ENCODE measurements around the gene CUL4B. TPM values are rescaled to one million over a fixed set of nuclear protein-coding genes. Genes with fewer than 3 reads are reported as not detected.

CUL4B gene
- total RNA-seq, 1 experiment from 2014 or later, result 38.9 TPM

DNA sequence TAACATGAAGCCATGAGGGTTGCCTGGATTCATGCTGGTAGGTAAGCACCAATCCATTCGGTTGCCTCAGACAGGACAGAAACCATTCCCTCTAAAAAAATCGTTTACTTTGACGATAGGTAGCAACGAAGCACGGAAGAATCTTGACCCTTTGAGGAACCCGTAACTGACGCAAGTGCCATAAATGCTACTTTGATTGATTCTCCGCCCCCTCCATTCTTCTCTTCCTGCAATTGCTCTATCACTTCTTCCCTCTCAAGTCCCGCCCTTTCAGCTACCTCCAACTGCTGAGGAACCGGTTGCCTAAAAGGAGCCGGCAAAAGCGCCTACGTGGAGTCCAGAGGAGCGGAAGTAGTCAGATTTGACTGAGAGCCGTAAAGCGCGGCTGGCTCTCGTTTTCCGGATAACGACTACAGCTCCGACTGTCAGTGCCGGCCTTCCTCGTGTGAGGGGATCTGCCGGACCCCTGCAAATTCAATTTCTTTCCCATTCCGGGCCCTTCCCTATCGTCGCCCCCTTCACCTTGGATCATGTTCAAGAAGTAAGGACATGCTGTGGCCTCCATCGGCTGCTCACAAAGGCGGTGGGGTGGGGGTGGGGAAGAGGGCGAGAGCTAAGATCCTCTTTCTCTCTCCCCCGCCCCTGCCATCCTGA lies 43.1 kb upstream of the CUL4B start, which contains the start of gene MCTS1:
Gene MCTS1, plus strand, starts transcription at position 395 of the 654 bp plus-strand sequence. Its CDS starts 136 bp downstream, at position 531.
- Mint-ChIP-seq H3K27me3 (ENCODE audit: low read depth) (peaks cover 7% of the 10 kb centered on the region), H3K9me3 (no peaks in the 10 kb centered on the region), H3K4me3 (peak within 1 kb of the TSS; percentile 94), H3K4me1 (peaks cover 5% of the 10 kb centered on the region), H3K36me3 (peaks cover 3% of the 10 kb centered on the region; the same call in 1 of the 2 replicates), H3K27ac (peak within 1 kb of the TSS; percentile 97)
- TF ChIP-seq PRDM15 (CRISPR knock-in tag; IDR thresholded peaks at IDR 0.05) (no peak), GABPB1 (CRISPR knock-in tag; IDR thresholded peaks at IDR 0.05) (peak; percentile 57)
- ChIA-PET POLR2A (interaction anchor here (0.9 to 2.7 kb wide), 2 partner anchors 26 to 43 kb away, joined by 6 to 21 read pairs; partner anchors contain the start of genes C1GALT1C1 and CUL4B), CTCF (interaction anchor here (1.0 to 1.3 kb wide), 2 partner anchors 43 to 118 kb away, joined by 3 to 4 read pairs; partner anchors contain the start of gene CUL4B)
- peak; percentile 70 for DNase-seq (ENCODE audit: low spot score)
- ATAC-seq, result peak; percentile 98

- ATAC-seq (no peak), DNase-seq (ENCODE audit: low spot score) (no peak)
- Mint-ChIP-seq H3K27ac (no peak overlapping the region), H3K4me1 (no peaks in the 10 kb centered on the region), H3K4me3 (no peak overlapping the region), H3K36me3 (no peaks in the 10 kb centered on the region), H3K9me3 (no peaks in the 10 kb centered on the region), H3K27me3 (ENCODE audit: low read depth) (no peaks in the 10 kb centered on the region; the same call in 1 of the 2 replicates)
- no peak for TF ChIP-seq MYBL2 (CRISPR knock-in tag; IDR thresholded peaks at IDR 0.05)
- ChIA-PET CTCF (no interaction called here), POLR2A (no interaction called here)
Measured at GRCh38 chrX:120585702-120586101, 24.9 kb upstream of the CUL4B start.

GRCh38 chrX:120575379-120576114 lies 14.8 kb upstream of the CUL4B start:
- CTCF ChIA-PET, result no interaction called here
- TF ChIP-seq FOXK1 (CRISPR knock-in tag; IDR thresholded peaks at IDR 0.05), result no peak
- TF ChIP-seq TP53 (CRISPR knock-in tag; IDR thresholded peaks at IDR 0.05), result no peak
- no peak for TF ChIP-seq ERG (CRISPR knock-in tag; IDR thresholded peaks at IDR 0.05)
- TF ChIP-seq, protein P1, sequence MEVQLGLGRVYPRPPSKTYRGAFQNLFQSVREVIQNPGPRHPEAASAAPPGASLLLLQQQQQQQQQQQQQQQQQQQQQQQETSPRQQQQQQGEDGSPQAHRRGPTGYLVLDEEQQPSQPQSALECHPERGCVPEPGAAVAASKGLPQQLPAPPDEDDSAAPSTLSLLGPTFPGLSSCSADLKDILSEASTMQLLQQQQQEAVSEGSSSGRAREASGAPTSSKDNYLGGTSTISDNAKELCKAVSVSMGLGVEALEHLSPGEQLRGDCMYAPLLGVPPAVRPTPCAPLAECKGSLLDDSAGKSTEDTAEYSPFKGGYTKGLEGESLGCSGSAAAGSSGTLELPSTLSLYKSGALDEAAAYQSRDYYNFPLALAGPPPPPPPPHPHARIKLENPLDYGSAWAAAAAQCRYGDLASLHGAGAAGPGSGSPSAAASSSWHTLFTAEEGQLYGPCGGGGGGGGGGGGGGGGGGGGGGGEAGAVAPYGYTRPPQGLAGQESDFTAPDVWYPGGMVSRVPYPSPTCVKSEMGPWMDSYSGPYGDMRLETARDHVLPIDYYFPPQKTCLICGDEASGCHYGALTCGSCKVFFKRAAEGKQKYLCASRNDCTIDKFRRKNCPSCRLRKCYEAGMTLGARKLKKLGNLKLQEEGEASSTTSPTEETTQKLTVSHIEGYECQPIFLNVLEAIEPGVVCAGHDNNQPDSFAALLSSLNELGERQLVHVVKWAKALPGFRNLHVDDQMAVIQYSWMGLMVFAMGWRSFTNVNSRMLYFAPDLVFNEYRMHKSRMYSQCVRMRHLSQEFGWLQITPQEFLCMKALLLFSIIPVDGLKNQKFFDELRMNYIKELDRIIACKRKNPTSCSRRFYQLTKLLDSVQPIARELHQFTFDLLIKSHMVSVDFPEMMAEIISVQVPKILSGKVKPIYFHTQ (CRISPR knock-in tag; IDR thresholded peaks at IDR 0.05), result no peak
- TF ChIP-seq ZNF317 (CRISPR knock-in tag; IDR thresholded peaks at IDR 0.05; ENCODE audit: borderline replicate concordance, low read depth), result no peak
- no peak for TF ChIP-seq GABPB1 (CRISPR knock-in tag; IDR thresholded peaks at IDR 0.05)
- no peak for TF ChIP-seq JUN (CRISPR knock-in tag; IDR thresholded peaks at IDR 0.05)
- TF ChIP-seq TEAD4 (CRISPR knock-in tag; IDR thresholded peaks at IDR 0.05), result no peak
- no peak for TF ChIP-seq EMX1 (CRISPR knock-in tag; IDR thresholded peaks at IDR 0.05)
- TF ChIP-seq SOX15 (CRISPR knock-in tag; IDR thresholded peaks at IDR 0.05), result no peak
- TF ChIP-seq CREB1 (CRISPR knock-in tag; IDR thresholded peaks at IDR 0.05), result no peak
- TF ChIP-seq NR2C2 (CRISPR knock-in tag; IDR thresholded peaks at IDR 0.05), result no peak
- TF ChIP-seq, protein P2, sequence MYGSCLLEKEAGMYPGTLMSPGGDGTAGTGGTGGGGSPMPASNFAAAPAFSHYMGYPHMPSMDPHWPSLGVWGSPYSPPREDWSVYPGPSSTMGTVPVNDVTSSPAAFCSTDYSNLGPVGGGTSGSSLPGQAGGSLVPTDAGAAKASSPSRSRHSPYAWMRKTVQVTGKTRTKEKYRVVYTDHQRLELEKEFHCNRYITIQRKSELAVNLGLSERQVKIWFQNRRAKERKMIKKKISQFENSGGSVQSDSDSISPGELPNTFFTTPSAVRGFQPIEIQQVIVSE (CRISPR knock-in tag; IDR thresholded peaks at IDR 0.05; ENCODE audit: borderline replicate concordance), result no peak
- TF ChIP-seq, protein P3, sequence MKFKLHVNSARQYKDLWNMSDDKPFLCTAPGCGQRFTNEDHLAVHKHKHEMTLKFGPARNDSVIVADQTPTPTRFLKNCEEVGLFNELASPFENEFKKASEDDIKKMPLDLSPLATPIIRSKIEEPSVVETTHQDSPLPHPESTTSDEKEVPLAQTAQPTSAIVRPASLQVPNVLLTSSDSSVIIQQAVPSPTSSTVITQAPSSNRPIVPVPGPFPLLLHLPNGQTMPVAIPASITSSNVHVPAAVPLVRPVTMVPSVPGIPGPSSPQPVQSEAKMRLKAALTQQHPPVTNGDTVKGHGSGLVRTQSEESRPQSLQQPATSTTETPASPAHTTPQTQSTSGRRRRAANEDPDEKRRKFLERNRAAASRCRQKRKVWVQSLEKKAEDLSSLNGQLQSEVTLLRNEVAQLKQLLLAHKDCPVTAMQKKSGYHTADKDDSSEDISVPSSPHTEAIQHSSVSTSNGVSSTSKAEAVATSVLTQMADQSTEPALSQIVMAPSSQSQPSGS (CRISPR knock-in tag; IDR thresholded peaks at IDR 0.05; ENCODE audit: borderline replicate concordance, low read depth), result no peak
- TF ChIP-seq ZNF512 (CRISPR knock-in tag; IDR thresholded peaks at IDR 0.05; ENCODE audit: borderline replicate concordance), result no peak
- no peak for TF ChIP-seq GRHL2 (CRISPR knock-in tag; IDR thresholded peaks at IDR 0.05; ENCODE audit: insufficient replicate concordance, severe bottlenecking)

More at GRCh38 chrX:120575379-120576114, 14.8 kb upstream of the CUL4B start:
- Mint-ChIP-seq H3K4me3 (no peak overlapping the region), H3K27me3 (ENCODE audit: low read depth) (peaks cover 7% of the 10 kb centered on the region), H3K9me3 (peaks cover 16% of the 10 kb centered on the region), H3K4me1 (peaks cover 13% of the 10 kb centered on the region), H3K36me3 (0 out of 2 replicates have a peak, but pooled peaks cover 2% of the 10 kb centered on the region), H3K27ac (peak overlapping the region; percentile 70; the same call in 1 of the 2 replicates)
- ATAC-seq, result peak; percentile 90
- POLR2A ChIA-PET, result no interaction called here
- peak; percentile 40 for DNase-seq (ENCODE audit: low spot score)
